HepG2 (cell line): Measurements from ENCODE around the gene DRAXIN. TPM values are rescaled to one million over a fixed set of nuclear protein-coding genes. Genes with fewer than 3 reads are reported as not detected.

Source experiments
- ATAC-seq: fragments of 200-7000 bp; cut with Tn5 transposase; 3 replicates; pipeline ENCODE4 v1.9.1; 2020; ENCODE audit warnings: mild to moderate bottlenecking, moderate library complexity
- BruUV-seq: library from RNA; stranded (reverse); fragments of 400-500 nt; replicated peaks from 2 replicates; lab custom pipeline; 2021; lab: Mats Ljungman, UMichigan
- CTCF ChIA-PET: fragments of 300-600 bp; formaldehyde crosslinking; extraction: SDS; loops from one replicate; lab custom pipeline; 2021; ENCODE audit warnings: low total read pairs, inconsistent platforms, low intra/inter-chr PET ratio; lab: Yijun Ruan, JAX
- POLR2A ChIA-PET: fragments of 350-600 bp; sonication (Branson Sonifier 250); formaldehyde crosslinking; loops from one replicate; lab custom pipeline; 2020; ENCODE audit warnings: antibody characterized with exemption, inconsistent platforms; lab: Yijun Ruan, JAX
- DNase-seq: peaks from one replicate; pipeline ENCODE4 v3.0.0-alpha.2; 2015; ENCODE audit warnings: low spot score
- FAIRE-seq: peaks from 3 replicates; lab custom pipeline; 2011; peaks lifted over from hg19 to GRCh38; lab: Jason Lieb, UNC
- H2AFZ ChIP-seq: one replicate; pipeline ENCODE4 v1.6.1; 2011; ENCODE audit warnings: low read length, inconsistent platforms
- H3K27ac ChIP-seq: fragments of 300-600 bp; 3 replicates; pipeline ENCODE4 v1.8.0; 2011; ENCODE audit warnings: mixed run types, mild to moderate bottlenecking, mixed read lengths, low read length, inconsistent platforms; ENCODE audit not compliant: insufficient read depth; ENCODE audit errors: extremely low read length
- H3K27me3 ChIP-seq, 2 experiments: fragments of 200-600 bp in 1 of 2; 2 replicates in 1 of 2; 3 replicates in 1 of 2; pipeline versions ENCODE4 v1.6.0 to v1.8.0; 2011; ENCODE audit warnings: low read length in 2 of 2, mild to moderate bottlenecking in 2 of 2, moderate library complexity in 2 of 2, inconsistent platforms in 1 of 2; ENCODE audit not compliant: insufficient read depth in 2 of 2, control insufficient read depth in 1 of 2
- H3K36me3 ChIP-seq, 2 experiments: fragments of 200-600 bp in 1 of 2; replicated peaks in 1 of 2; 2 replicates in 1 of 2; 3 replicates in 1 of 2; pipeline versions ENCODE4 v1.5.1 to v1.8.0; 2011; ENCODE audit warnings: low read length in 2 of 2, inconsistent platforms in 1 of 2; ENCODE audit not compliant: insufficient read depth in 2 of 2, control insufficient read depth in 1 of 2
- H3K4me1 ChIP-seq: 2 replicates; pipeline ENCODE4 v1.5.1; 2012; ENCODE audit warnings: low read length, inconsistent platforms; ENCODE audit not compliant: insufficient read depth
- H3K4me2 ChIP-seq: 2 replicates; pipeline ENCODE4 v1.6.0; 2011; ENCODE audit warnings: low read depth, low read length, inconsistent platforms
- H3K4me3 ChIP-seq, 3 experiments: fragments of 200-600 bp in 1 of 3; sonication (generic), shearing (Covaris generic) in 1 of 3; replicated peaks in 1 of 3; 2 replicates each; pipeline ENCODE4 v1.5.1; 2011 to 2016; ENCODE audit warnings: low read length in 3 of 3, inconsistent platforms in 2 of 3, low read depth in 2 of 3, mild to moderate bottlenecking in 2 of 3, control low read depth in 1 of 3, mixed read lengths in 1 of 3; ENCODE audit not compliant: insufficient read depth in 1 of 3
- H3K79me2 ChIP-seq: one replicate; pipeline ENCODE4 v1.6.1; 2011; ENCODE audit warnings: low read length, inconsistent platforms; ENCODE audit not compliant: insufficient read depth
- H3K9ac ChIP-seq: 2 replicates; pipeline ENCODE4 v1.6.0; 2011; ENCODE audit warnings: mild to moderate bottlenecking, low read depth, low read length, inconsistent platforms; ENCODE audit not compliant: insufficient read depth
- H3K9me3 ChIP-seq: 2 replicates; pipeline ENCODE4 v1.5.1; 2012; ENCODE audit warnings: mild to moderate bottlenecking, low read length
- H4K20me1 ChIP-seq: 2 replicates; pipeline ENCODE4 v1.6.0; 2011; ENCODE audit warnings: inconsistent platforms, mild to moderate bottlenecking, low read length, moderate library complexity; ENCODE audit not compliant: insufficient read depth
- ARID2 ChIP-seq: sonication (generic); formaldehyde crosslinking; IDR thresholded peaks from 2 replicates; pipeline ENCODE4 v1.8.1; 2022; ENCODE audit warnings: mild to moderate bottlenecking, missing genetic modification reagents, borderline replicate concordance
- CEBPB ChIP-seq: IDR thresholded peaks from 2 replicates; pipeline ENCODE4 v1.6.1; 2011; ENCODE audit warnings: low read depth, low read length, improper control_type of control experiment, borderline replicate concordance
- MATR3 ChIP-seq: sonication (generic); formaldehyde crosslinking; IDR thresholded peaks from 2 replicates; pipeline ENCODE4 v1.4.0; 2020; ENCODE audit warnings: missing genetic modification reagents
- NBN ChIP-seq: fragments of 450-650 bp; conservative IDR thresholded peaks from 2 replicates; pipeline ENCODE4 v1.6.1; 2017
- POLR2A ChIP-seq, 2 experiments: IDR thresholded peaks; 2 replicates each; pipeline ENCODE4 v1.6.1; 2011; ENCODE audit warnings: low read depth in 2 of 2, low read length in 2 of 2, mild to moderate bottlenecking in 1 of 2, moderate library complexity in 1 of 2; ENCODE audit not compliant: insufficient read depth in 1 of 2
- SCMH1 ChIP-seq: sonication (generic); formaldehyde crosslinking; IDR thresholded peaks from 2 replicates; pipeline ENCODE4 v1.9.0; 2021; ENCODE audit warnings: missing genetic modification reagents, mild to moderate bottlenecking, borderline replicate concordance
- SNRNP70 ChIP-seq: fragments of 200-400 bp; formaldehyde crosslinking; IDR thresholded peaks from 2 replicates; pipeline ENCODE4 v1.6.1; 2017; ENCODE audit warnings: mild to moderate bottlenecking, low read depth, low read length, moderate library complexity
- THAP8 ChIP-seq: sonication (generic); formaldehyde crosslinking; IDR thresholded peaks from 2 replicates; pipeline ENCODE4 v1.5.1; 2020; ENCODE audit warnings: missing genetic modification reagents, mild to moderate bottlenecking, borderline replicate concordance
- ZFY ChIP-seq: sonication (generic); formaldehyde crosslinking; IDR thresholded peaks from 2 replicates; pipeline ENCODE4 v1.4.0; 2020; ENCODE audit warnings: missing genetic modification reagents
- ZMYM2 ChIP-seq: sonication (generic); formaldehyde crosslinking; IDR thresholded peaks from 2 replicates; pipeline ENCODE4 v1.8.0; 2022; ENCODE audit warnings: mild to moderate bottlenecking, missing genetic modification reagents
- ZNF292 ChIP-seq: sonication (generic); formaldehyde crosslinking; IDR thresholded peaks from 2 replicates; pipeline ENCODE4 v1.8.1; 2022; ENCODE audit warnings: mild to moderate bottlenecking, low read depth, missing genetic modification reagents, borderline replicate concordance
- ZNF562 ChIP-seq: sonication (generic); formaldehyde crosslinking; IDR thresholded peaks from 2 replicates; pipeline ENCODE4 v1.8.0; 2022; ENCODE audit warnings: missing genetic modification reagents, borderline replicate concordance
- ZNF746 ChIP-seq: sonication (generic); formaldehyde crosslinking; IDR thresholded peaks from 2 replicates; pipeline ENCODE4 v1.8.0; 2022; ENCODE audit warnings: mild to moderate bottlenecking, missing genetic modification reagents
- ZSCAN12 ChIP-seq: sonication (generic); formaldehyde crosslinking; IDR thresholded peaks from 2 replicates; pipeline ENCODE4 v1.9.0; 2021; ENCODE audit warnings: mild to moderate bottlenecking, missing genetic modification reagents
- WGBS: methylation state at CpG from one replicate; pipeline ENCODE4 v1.1.6; 2017; ENCODE audit warnings: low lambda C conversion rate; 5-methylcytosine and 5-hydroxymethylcytosine counted together
- in situ Hi-C: cut with HindIII; loops from 2 replicates; pipeline ENCODE4 v1.10.0; 2017; ENCODE audit warnings: low pct_unique_long_range_greater_than_20kb; ENCODE audit not compliant: extremely low pct_ligation_motif_present
- intact Hi-C: fragments of 100-400 bp; cut with micrococcal nuclease; formaldehyde crosslinking; loops from one replicate; pipeline ENCODE4 v1.10.0; 2022; ENCODE audit not compliant: unreplicated experiment
- polyA plus RNA-seq, 8 experiments: library from polyadenylated mRNA; depleted of rRNA in 3 of 8; stranded (reverse) in 7 of 8; unstranded in 1 of 8; fragments of >200 nt; fragmentation: Illumina TruSeq in 4 of 8; extraction: Trizol in 4 of 8; gene quantifications; 2 replicates each; pipeline versions ENCODE4 v1.2.1 to v1.2.3, GENCODE V29; 2011 to 2016; ENCODE audit warnings: low read depth in 4 of 8, missing spikeins in 1 of 8, mixed read lengths in 1 of 8; ENCODE audit not compliant: insufficient read depth in 1 of 8
- total RNA-seq, 5 experiments: library from RNA; depleted of rRNA; stranded (reverse); fragments of >200 nt; fragmentation: Illumina TruSeq; extraction: Trizol; gene quantifications; 2 replicates each; pipeline ENCODE4 v1.2.3, GENCODE V29; 2016; ENCODE audit warnings: low read depth in 1 of 5
- TF ChIP-seq, protein P1 (sequence below): sonication (generic); formaldehyde crosslinking; IDR thresholded peaks from 2 replicates; pipeline ENCODE4 v1.8.0; 2022; ENCODE audit warnings: missing genetic modification reagents, low read depth, mild to moderate bottlenecking, borderline replicate concordance

DRAXIN gene
- total and polyA plus RNA-seq, 2 of the 13 experiments (the other 11 are each of a cell fraction or from before 2014, with no cell fraction given), result 0.02 TPM; not detected in 1

GRCh38 chr1:11746795-11747487 lies 55.4 kb downstream of the DRAXIN start:
- 92% methylated on average over 20 of the region's 20 CpGs for WGBS
- ATAC-seq (no peak), DNase-seq (no peak), FAIRE-seq (no peak)
- BruUV-seq, result no TSS peak
- Histone ChIP-seq H3K36me3 (peaks cover 1 to 4% of the 10 kb centered on the region in 2 experiments; a peak in 2 of 5 replicates), H3K27me3 (no peaks in the 10 kb centered on the region), H4K20me1 (no peaks in the 10 kb centered on the region), H3K4me1 (peaks cover 3% of the 10 kb centered on the region; the same call in 1 of the 2 replicates), H3K4me3 (no peak overlapping the region), H3K9ac (no peak overlapping the region), H3K27ac (no peak overlapping the region), H3K9me3 (no peaks in the 10 kb centered on the region), H2AFZ (no peak overlapping the region), H3K4me2 (no peak overlapping the region), H3K79me2 (no peaks in the 10 kb centered on the region)
- in situ Hi-C loops, result no loop called here
- intact Hi-C loops, result no loop called here
- CTCF ChIA-PET, result no interaction called here
- TF ChIP-seq NBN (no peak), ZFY (no peak), SNRNP70 (no peak), POLR2A (IDR thresholded peaks at IDR 0.05; ENCODE audit: insufficient read depth in 1 of 2, low read depth in 2 of 2, low read length in 2 of 2) (no peak), CEBPB (no peak), ZNF746 (CRISPR knock-in tag) (no peak), ZNF292 (CRISPR knock-in tag) (no peak), SCMH1 (CRISPR knock-in tag) (no peak), THAP8 (CRISPR knock-in tag) (no peak), ZMYM2 (no peak), ARID2 (no peak), MATR3 (CRISPR knock-in tag) (no peak), ZNF562 (CRISPR knock-in tag) (no peak), ZSCAN12 (CRISPR knock-in tag) (no peak)
- TF ChIP-seq, protein P1, sequence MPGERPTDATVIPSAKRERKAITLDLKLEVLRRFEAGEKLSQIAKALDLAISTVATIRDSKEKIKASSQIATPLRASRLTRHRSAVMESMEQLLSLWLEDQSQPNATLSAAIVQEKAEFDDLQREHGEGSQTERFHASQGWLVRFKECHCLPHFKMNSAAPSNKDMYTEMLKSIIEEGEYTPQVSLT, result no peak
- POLR2A ChIA-PET, result no interaction called here
